H1 (cell line): ENCODE measurements around the gene HAVCR2. TPM values are rescaled to one million over a fixed set of nuclear protein-coding genes. Genes with fewer than 3 reads are reported as not detected.

Experiments
- CTCF ChIA-PET: fragments of 300-600 bp; sonication (Branson Sonifier 250); formaldehyde crosslinking; loops from one replicate; lab custom pipeline; 2021; ENCODE audit not compliant: partially characterized antibody; lab: Charles Lee
- POLR2A ChIA-PET: fragments of 300-600 bp; sonication (Branson Sonifier 250); formaldehyde crosslinking; loops from one replicate; lab custom pipeline; 2021; ENCODE audit warnings: inconsistent platforms; ENCODE audit not compliant: partially characterized antibody; lab: Charles Lee
- DNase-seq, 2 experiments: peaks; one replicate each; pipeline versions ENCODE4 v3.0.0 to v3.0.0-alpha.2; 2010 to 2022; ENCODE audit warnings: low spot score in 2 of 2, low read depth in 1 of 2, mixed read lengths in 1 of 2
- FAIRE-seq: peaks from 2 replicates; lab custom pipeline; 2011; peaks lifted over from hg19 to GRCh38; lab: Jason Lieb, UNC
- H2AFZ ChIP-seq: 2 replicates; pipeline ENCODE4 v1.8.1; 2012; ENCODE audit warnings: low read length, inconsistent platforms
- H2AK5ac ChIP-seq: 2 replicates; pipeline ENCODE4 v1.6.1; 2013; ENCODE audit warnings: low read depth, low read length
- H2BK120ac ChIP-seq: replicated peaks from 2 replicates; pipeline ENCODE3; 2013; ENCODE audit warnings: low read depth, low read length, inconsistent platforms
- H2BK12ac ChIP-seq: 2 replicates; pipeline ENCODE4 v1.6.1; 2013; ENCODE audit warnings: low read depth, low read length
- H2BK15ac ChIP-seq: 2 replicates; pipeline ENCODE4 v1.6.1; 2013; ENCODE audit warnings: low read length
- H2BK20ac ChIP-seq: 2 replicates; pipeline ENCODE4 v1.6.1; 2013; ENCODE audit warnings: low read length
- H2BK5ac ChIP-seq: 2 replicates; pipeline ENCODE4 v1.6.1; 2013; ENCODE audit warnings: low read depth, low read length
- H3K14ac ChIP-seq: 2 replicates; pipeline ENCODE4 v1.6.1; 2013; ENCODE audit warnings: inconsistent platforms; ENCODE audit not compliant: insufficient read length
- H3K18ac ChIP-seq: 2 replicates; pipeline ENCODE4 v1.6.1; 2013; ENCODE audit warnings: low read length; ENCODE audit errors: extremely low read depth
- H3K23ac ChIP-seq: 2 replicates; pipeline ENCODE4 v1.6.1; 2013; ENCODE audit warnings: inconsistent platforms; ENCODE audit not compliant: insufficient read length
- H3K23me2 ChIP-seq: 2 replicates; pipeline ENCODE4 v1.6.1; 2013; ENCODE audit warnings: low read depth, low read length
- H3K27ac ChIP-seq: 2 replicates; pipeline ENCODE4 v1.6.1; 2011; ENCODE audit warnings: low read depth, low read length, inconsistent platforms
- H3K27me3 ChIP-seq, 4 experiments: replicated peaks in 1 of 4; 1 replicate in 1 of 4; 2 replicates in 3 of 4; pipeline versions ENCODE4 v1.6.1 to v1.8.1; 2011 to 2013; ENCODE audit warnings: low read length in 3 of 4, mild to moderate bottlenecking in 3 of 4, inconsistent platforms in 2 of 4, mixed read lengths in 2 of 4, moderate library complexity in 1 of 4; ENCODE audit not compliant: control insufficient read depth in 3 of 4, insufficient read depth in 3 of 4; ENCODE audit errors: extremely low read depth in 1 of 4
- H3K36me3 ChIP-seq, 4 experiments: 2 replicates each; pipeline versions ENCODE4 v1.6.1 to v1.8.1; 2011 to 2013; ENCODE audit warnings: mild to moderate bottlenecking in 4 of 4, low read length in 3 of 4, moderate library complexity in 2 of 4, control low read depth in 1 of 4, inconsistent platforms in 1 of 4; ENCODE audit not compliant: insufficient read depth in 4 of 4, control insufficient read depth in 2 of 4
- H3K4ac ChIP-seq: replicated peaks from 2 replicates; pipeline ENCODE3; 2013; ENCODE audit warnings: low read length, low read depth, mixed read lengths, inconsistent platforms; ENCODE audit not compliant: insufficient read length
- H3K4me1 ChIP-seq, 4 experiments: replicated peaks in 1 of 4; 1 replicate in 1 of 4; 2 replicates in 3 of 4; pipeline versions ENCODE4 v1.6.1 to v1.8.1; 2011 to 2013; ENCODE audit warnings: low read length in 3 of 4, inconsistent platforms in 2 of 4, mixed read lengths in 1 of 4; ENCODE audit not compliant: insufficient read depth in 4 of 4, control insufficient read depth in 3 of 4
- H3K4me2 ChIP-seq, 2 experiments: 2 replicates each; pipeline versions ENCODE4 v1.6.1 to v1.8.1; 2011 to 2013; ENCODE audit warnings: low read depth in 2 of 2, low read length in 2 of 2, control low read depth in 1 of 2, inconsistent platforms in 1 of 2, mild to moderate bottlenecking in 1 of 2; ENCODE audit not compliant: insufficient read depth in 1 of 2
- H3K4me3 ChIP-seq, 4 experiments: fragments of 200-600, 300-600 bp in 1 of 4; sonication (generic), shearing (Covaris generic), sonication (Bioruptor Twin) in 1 of 4; 2 replicates each; pipeline versions ENCODE4 v1.5.1 to v1.8.1; 2011 to 2016; ENCODE audit warnings: low read length in 4 of 4, low read depth in 3 of 4, control low read depth in 2 of 4, inconsistent platforms in 2 of 4, mild to moderate bottlenecking in 2 of 4, mixed read lengths in 1 of 4, moderate library complexity in 1 of 4; ENCODE audit not compliant: insufficient read depth in 2 of 4; ENCODE audit errors: extremely low read depth in 1 of 4
- H3K56ac ChIP-seq: replicated peaks from 2 replicates; pipeline ENCODE3; 2013; ENCODE audit warnings: low read depth, mild to moderate bottlenecking, mixed read lengths, low read length, inconsistent platforms; ENCODE audit not compliant: insufficient read length
- H3K79me1 ChIP-seq: 2 replicates; pipeline ENCODE4 v1.6.1; 2013; ENCODE audit warnings: low read depth, low read length, control low read depth
- H3K79me2 ChIP-seq, 2 experiments: 2 replicates each; pipeline versions ENCODE4 v1.6.1 to v1.8.1; 2012 to 2013; ENCODE audit warnings: low read length in 2 of 2, mild to moderate bottlenecking in 2 of 2, inconsistent platforms in 1 of 2; ENCODE audit not compliant: insufficient read depth in 2 of 2, control insufficient read depth in 1 of 2
- H3K9ac ChIP-seq, 4 experiments: replicated peaks in 1 of 4; 1 replicate in 1 of 4; 2 replicates in 3 of 4; pipeline versions ENCODE4 v1.6.1 to v1.8.1; 2011 to 2013; ENCODE audit warnings: low read depth in 3 of 4, low read length in 3 of 4, control low read depth in 2 of 4, mild to moderate bottlenecking in 2 of 4, moderate library complexity in 2 of 4, inconsistent platforms in 1 of 4; ENCODE audit errors: extremely low read depth in 1 of 4
- H3K9me3 ChIP-seq, 2 experiments: 2 replicates each; pipeline versions ENCODE4 v1.6.1 to v1.8.1; 2012 to 2013; ENCODE audit warnings: mild to moderate bottlenecking in 2 of 2, moderate library complexity in 2 of 2, control low read depth in 1 of 2, inconsistent platforms in 1 of 2, low read depth in 1 of 2, low read length in 1 of 2, mixed read lengths in 1 of 2; ENCODE audit not compliant: insufficient read depth in 2 of 2
- H4K20me1 ChIP-seq, 2 experiments: replicated peaks in 1 of 2; 2 replicates each; pipeline versions ENCODE3 to v1.8.1; 2011 to 2013; ENCODE audit warnings: inconsistent platforms in 2 of 2, low read length in 2 of 2, mild to moderate bottlenecking in 1 of 2; ENCODE audit not compliant: insufficient read depth in 2 of 2, control insufficient read depth in 1 of 2
- H4K5ac ChIP-seq: 2 replicates; pipeline ENCODE4 v1.6.1; 2013; ENCODE audit warnings: low read length, low read depth, mixed read lengths, inconsistent platforms; ENCODE audit not compliant: insufficient read length
- H4K8ac ChIP-seq: 2 replicates; pipeline ENCODE4 v1.8.0; 2013; ENCODE audit warnings: mild to moderate bottlenecking, moderate library complexity, low read length, inconsistent platforms; ENCODE audit not compliant: insufficient read depth; ENCODE audit errors: extremely low read depth
- H4K91ac ChIP-seq: replicated peaks from 2 replicates; pipeline ENCODE3; 2013; ENCODE audit warnings: low read length, mixed read lengths, inconsistent platforms; ENCODE audit not compliant: insufficient read length
- BCL11A ChIP-seq, 2 experiments: IDR thresholded peaks; one replicate each; pipeline ENCODE4 v1.6.1; 2011; ENCODE audit warnings: low read depth in 2 of 2, low read length in 2 of 2, mild to moderate bottlenecking in 2 of 2
- CHD1 ChIP-seq: IDR thresholded peaks from 2 replicates; pipeline ENCODE4 v1.6.1; 2012; ENCODE audit warnings: low read depth, low read length, improper control_type of control experiment
- CHD2 ChIP-seq: IDR thresholded peaks from 2 replicates; pipeline ENCODE4 v1.6.1; 2012; ENCODE audit warnings: low read length, improper control_type of control experiment
- GTF2F1 ChIP-seq: IDR thresholded peaks from 2 replicates; pipeline ENCODE4 v1.6.1; 2012; ENCODE audit warnings: low read depth, low read length, improper control_type of control experiment, borderline replicate concordance
- JUN ChIP-seq: IDR thresholded peaks from 2 replicates; pipeline ENCODE4 v1.6.1; 2011; ENCODE audit warnings: low read depth, mild to moderate bottlenecking, improper control_type of control experiment, low read length
- POLR2AphosphoS5 ChIP-seq: IDR thresholded peaks from 2 replicates; pipeline ENCODE4 v1.6.1; 2011; ENCODE audit warnings: low read depth, low read length
- POU5F1 ChIP-seq: IDR thresholded peaks from 2 replicates; pipeline ENCODE4 v1.6.1; 2011; ENCODE audit warnings: low read depth, mild to moderate bottlenecking, low read length, moderate library complexity
- RFX5 ChIP-seq: IDR thresholded peaks from 2 replicates; pipeline ENCODE4 v1.6.1; 2011; ENCODE audit warnings: low read depth, low read length, improper control_type of control experiment, borderline replicate concordance
- SAP30 ChIP-seq: fragments of 300-600 bp; sonication (generic); IDR thresholded peaks from 2 replicates; pipeline ENCODE4 v1.7.1; 2012; ENCODE audit warnings: low read length, moderate library complexity, mild to moderate bottlenecking, inconsistent platforms; ENCODE audit not compliant: insufficient read depth, insufficient replicate concordance
- SIRT6 ChIP-seq: IDR thresholded peaks from one replicate; pipeline ENCODE4 v1.7.1; 2012; ENCODE audit warnings: low read length, inconsistent platforms
- SP4 ChIP-seq: IDR thresholded peaks from 2 replicates; pipeline ENCODE4 v1.6.1; 2012; ENCODE audit warnings: low read length, inconsistent platforms
- WGBS, 2 experiments: shearing (Covaris generic) in 1 of 2; methylation state at CpG; one replicate each; pipeline versions ENCODE4 v1.1.6 to v1.1.7; 2013 to 2015; ENCODE audit warnings: low lambda C conversion rate in 2 of 2, mixed read lengths in 2 of 2, inconsistent platforms in 1 of 2, low coverage in 1 of 2, missing lambda C conversion rate in 1 of 2; ENCODE audit not compliant: insufficient replicate concordance in 2 of 2, insufficient coverage in 1 of 2, insufficient read length in 1 of 2; ENCODE audit errors: extremely low coverage in 1 of 2, missing lambda C conversion rate in 1 of 2; 5-methylcytosine and 5-hydroxymethylcytosine counted together
- polyA plus RNA-seq, 7 experiments: library from polyadenylated mRNA; depleted of rRNA in 3 of 7; stranded (reverse) in 5 of 7; unstranded in 2 of 7; fragments of >200 nt in 5 of 7; fragments of 200-250 nt in 2 of 7; gene quantifications; 1 replicate in 5 of 7; 2 replicates in 1 of 7; 4 replicates in 1 of 7; pipeline versions ENCODE4 v1.2.1 to v1.2.3, GENCODE V29; 2011 to 2013; ENCODE audit warnings: missing spikeins in 2 of 7, mixed read lengths in 2 of 7
- total RNA-seq: library from RNA; stranded (reverse); fragmentation: NEBNext Ultra II Directional; extraction: Animal tissue kit (Norgen Biotek cat#: 25700); gene quantifications from 2 replicates; pipeline ENCODE4 v1.2.1, GENCODE V29; 2021
- TF ChIP-seq, protein P1 (sequence below): IDR thresholded peaks from 2 replicates; pipeline ENCODE4 v1.6.1; 2011; ENCODE audit warnings: low read depth, mild to moderate bottlenecking, low read length; ENCODE audit not compliant: insufficient read depth
- TF ChIP-seq, protein P2 (sequence below), 3 experiments: IDR thresholded peaks; 1 replicate in 2 of 3; 2 replicates in 1 of 3; pipeline versions ENCODE4 v1.5.1 to v1.6.1; 2011; ENCODE audit warnings: low read length in 3 of 3, mild to moderate bottlenecking in 3 of 3, inconsistent platforms in 2 of 3, low read depth in 1 of 3, moderate library complexity in 1 of 3; ENCODE audit not compliant: insufficient read depth in 1 of 3; ENCODE audit errors: control extremely low read depth in 1 of 3

HAVCR2 gene
- total and polyA plus RNA-seq, 2 of the 8 experiments (the other 6 are each of a cell fraction or from before 2014, with no cell fraction given), result 0.03 TPM; not detected in 1

DNA sequence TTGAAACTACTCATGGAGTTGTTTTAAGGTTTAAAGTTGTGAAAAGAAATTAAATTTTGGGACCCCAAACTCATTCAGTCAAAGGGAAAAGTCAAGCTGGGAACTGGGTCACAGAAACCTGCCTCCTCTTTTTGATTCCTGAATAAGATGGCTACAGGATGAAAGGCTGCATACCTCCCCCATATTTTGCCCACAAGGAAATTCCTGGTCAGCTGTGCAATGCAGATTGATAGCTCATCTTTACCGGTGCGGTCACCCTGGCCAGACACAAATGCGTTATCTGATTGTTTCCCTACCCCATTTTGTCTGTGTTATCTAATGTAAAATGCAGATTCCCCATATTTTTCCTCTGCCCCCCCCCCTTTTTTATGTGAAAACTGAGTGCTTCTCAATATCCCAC lies 1.3 kb downstream of the HAVCR2 start:
- no peak overlapping the region for H2BK120ac ChIP-seq
- H3K4ac ChIP-seq, result no peak overlapping the region
- H3K27me3 ChIP-seq, result no peaks in the 10 kb centered on the region
- ChIA-PET CTCF (no interaction called here), POLR2A (no interaction called here)
- no peaks in the 10 kb centered on the region for H3K36me3 ChIP-seq
- H3K23me2 ChIP-seq, result no peaks in the 10 kb centered on the region
- WGBS, 2 experiments, result 84% methylated on average over 3 of the region's 3 CpGs; no CpG with 5 or more reads in 1 of the 2 experiments
- no peaks in the 10 kb centered on the region for H4K20me1 ChIP-seq
- H2BK20ac ChIP-seq, result no peak overlapping the region
- no peaks in the 10 kb centered on the region for H3K79me1 ChIP-seq
- no peak for DNase-seq
- no peak overlapping the region for H3K14ac ChIP-seq
- no peak overlapping the region for H4K8ac ChIP-seq
- H2AK5ac ChIP-seq, result no peak overlapping the region
- no peak overlapping the region for H3K4me3 ChIP-seq
- no peak overlapping the region for H3K56ac ChIP-seq
- H3K9me3 ChIP-seq, result no peaks in the 10 kb centered on the region
- FAIRE-seq, result no peak
- H3K79me2 ChIP-seq, result no peaks in the 10 kb centered on the region
- no peak overlapping the region for H3K9ac ChIP-seq
- no peak overlapping the region for H2BK5ac ChIP-seq
- H3K4me1 ChIP-seq, result no peaks in the 10 kb centered on the region
- no peak overlapping the region for H2AFZ ChIP-seq
- no peak overlapping the region for H4K91ac ChIP-seq
- no peak overlapping the region for H2BK12ac ChIP-seq
- H2BK15ac ChIP-seq, result no peak overlapping the region
- H4K5ac ChIP-seq, result no peak overlapping the region
- no peak overlapping the region for H3K27ac ChIP-seq
- no peak overlapping the region for H3K4me2 ChIP-seq
- no peak overlapping the region for H3K18ac ChIP-seq
- H3K23ac ChIP-seq, result no peak overlapping the region
- TF ChIP-seq SAP30 (no peak), BCL11A (IDR thresholded peaks at IDR 0.05; ENCODE audit: low read depth in 2 of 2, low read length in 2 of 2) (no peak), CHD1 (no peak), SP4 (no peak), CHD2 (no peak), JUN (no peak), POU5F1 (no peak), SIRT6 (no peak), RFX5 (no peak), POLR2AphosphoS5 (no peak), GTF2F1 (no peak)
- TF ChIP-seq, protein P1, sequence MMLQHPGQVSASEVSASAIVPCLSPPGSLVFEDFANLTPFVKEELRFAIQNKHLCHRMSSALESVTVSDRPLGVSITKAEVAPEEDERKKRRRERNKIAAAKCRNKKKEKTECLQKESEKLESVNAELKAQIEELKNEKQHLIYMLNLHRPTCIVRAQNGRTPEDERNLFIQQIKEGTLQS, result no peak
- TF ChIP-seq, protein P2, sequence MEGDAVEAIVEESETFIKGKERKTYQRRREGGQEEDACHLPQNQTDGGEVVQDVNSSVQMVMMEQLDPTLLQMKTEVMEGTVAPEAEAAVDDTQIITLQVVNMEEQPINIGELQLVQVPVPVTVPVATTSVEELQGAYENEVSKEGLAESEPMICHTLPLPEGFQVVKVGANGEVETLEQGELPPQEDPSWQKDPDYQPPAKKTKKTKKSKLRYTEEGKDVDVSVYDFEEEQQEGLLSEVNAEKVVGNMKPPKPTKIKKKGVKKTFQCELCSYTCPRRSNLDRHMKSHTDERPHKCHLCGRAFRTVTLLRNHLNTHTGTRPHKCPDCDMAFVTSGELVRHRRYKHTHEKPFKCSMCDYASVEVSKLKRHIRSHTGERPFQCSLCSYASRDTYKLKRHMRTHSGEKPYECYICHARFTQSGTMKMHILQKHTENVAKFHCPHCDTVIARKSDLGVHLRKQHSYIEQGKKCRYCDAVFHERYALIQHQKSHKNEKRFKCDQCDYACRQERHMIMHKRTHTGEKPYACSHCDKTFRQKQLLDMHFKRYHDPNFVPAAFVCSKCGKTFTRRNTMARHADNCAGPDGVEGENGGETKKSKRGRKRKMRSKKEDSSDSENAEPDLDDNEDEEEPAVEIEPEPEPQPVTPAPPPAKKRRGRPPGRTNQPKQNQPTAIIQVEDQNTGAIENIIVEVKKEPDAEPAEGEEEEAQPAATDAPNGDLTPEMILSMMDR (IDR thresholded peaks at IDR 0.05; ENCODE audit: control extremely low read depth in 1 of 3, insufficient read depth in 1 of 3, low read depth in 1 of 3, low read length in 3 of 3), result no peak
